ENCODE results near the gene MRPL10. TPM values are rescaled to one million over a fixed set of nuclear protein-coding genes. Genes with fewer than 3 reads are reported as not detected.
A peak's percentile ranks its signal among the peaks of the same experiment; 100 is the strongest.

Gene MRPL10
- total and polyA plus RNA-seq, 2 of the 8 experiments (the other 6 are each of a cell fraction or from before 2014, with no cell fraction given), result 85.3 to 214 TPM

- DNase-seq (ENCODE audit: low read depth in 1 of 2, low spot score in 2 of 2) (no peak), FAIRE-seq (no peak)
- Histone ChIP-seq H3K4me1 (replicated peaks in 1 of 4; ENCODE audit: control insufficient read depth in 3 of 4, insufficient read depth in 4 of 4, low read length in 3 of 4) (peaks cover 4 to 37% (median 19%) of the 10 kb centered on the region in 4 experiments), H3K18ac (ENCODE audit: extremely low read depth, low read length) (no peak overlapping the region), H2BK15ac (ENCODE audit: low read length) (peak overlapping the region; percentile 49; the same call in 1 of the 2 replicates), H3K56ac (replicated peaks; ENCODE audit: insufficient read length, low read depth, low read length) (no peak overlapping the region), H3K9me3 (ENCODE audit: insufficient read depth in 2 of 2, low read depth in 1 of 2, low read length in 1 of 2) (no peaks in the 10 kb centered on the region), H4K8ac (ENCODE audit: extremely low read depth, insufficient read depth, low read length) (peak overlapping the region; percentile 75; the same call in 1 of the 2 replicates), H4K5ac (ENCODE audit: insufficient read length, low read depth, low read length) (no peak overlapping the region), H3K14ac (ENCODE audit: insufficient read length) (no peak overlapping the region), H3K36me3 (ENCODE audit: control insufficient read depth in 2 of 4, insufficient read depth in 4 of 4, low read length in 3 of 4) (no peaks in the 10 kb centered on the region), H3K9ac (replicated peaks in 1 of 4; ENCODE audit: extremely low read depth in 1 of 4, low read depth in 3 of 4, low read length in 3 of 4) (no peak overlapping the region), H3K27me3 (replicated peaks in 1 of 4; ENCODE audit: control insufficient read depth in 3 of 4, extremely low read depth in 1 of 4, insufficient read depth in 3 of 4, low read length in 3 of 4) (peaks cover 55 to 84% (median 75%) of the 10 kb centered on the region in 4 experiments), H2BK20ac (ENCODE audit: low read length) (no peak overlapping the region), H2BK5ac (ENCODE audit: low read depth, low read length) (no peak overlapping the region), H3K79me1 (ENCODE audit: low read depth, low read length) (no peaks in the 10 kb centered on the region), H3K23me2 (ENCODE audit: low read depth, low read length) (peaks cover 23% of the 10 kb centered on the region), H4K91ac (replicated peaks; ENCODE audit: insufficient read length, low read length) (no peak overlapping the region), H2BK120ac (replicated peaks; ENCODE audit: low read depth, low read length) (no peak overlapping the region), H4K20me1 (replicated peaks in 1 of 2; ENCODE audit: control insufficient read depth in 1 of 2, insufficient read depth in 2 of 2, low read length in 2 of 2) (peaks cover 3 to 5% of the 10 kb centered on the region in 2 experiments), H3K27ac (ENCODE audit: low read depth, low read length) (no peak overlapping the region), H3K4me3 (ENCODE audit: extremely low read depth in 1 of 4, insufficient read depth in 2 of 4, low read depth in 3 of 4, low read length in 4 of 4) (peak overlapping the region; percentile 23 to 58 (median 30); a peak in 7 of 8 replicates), H2BK12ac (ENCODE audit: low read depth, low read length) (peak overlapping the region; percentile 4; the same call in 1 of the 2 replicates), H3K4ac (replicated peaks; ENCODE audit: insufficient read length, low read depth, low read length) (no peak overlapping the region), H2AK5ac (ENCODE audit: low read depth, low read length) (no peak overlapping the region), H2AFZ (ENCODE audit: low read length) (no peak overlapping the region), H3K4me2 (ENCODE audit: insufficient read depth in 1 of 2, low read depth in 2 of 2, low read length in 2 of 2) (peak overlapping the region; percentile 73 to 82), H3K79me2 (ENCODE audit: control insufficient read depth in 1 of 2, insufficient read depth in 2 of 2, low read length in 2 of 2) (no peaks in the 10 kb centered on the region), H3K23ac (ENCODE audit: insufficient read length) (no peak overlapping the region)
- POLR2A ChIA-PET (ENCODE audit: partially characterized antibody), result interaction anchor here (0.7 to 12.4 kb wide), 12 partner anchors 12 to 208 kb away, joined by 3 to 134 read pairs (median 4); partner anchors contain the start of gene SP2
- CTCF ChIA-PET (ENCODE audit: partially characterized antibody), result interaction anchor here (0.7 to 33.0 kb wide), 26 partner anchors 4 to 747 kb away, joined by 3 to 1206 read pairs (median 7); partner anchors contain the start of genes CDK5RAP3, LRRC46, MRPL10 and OSBPL7
- 14% methylated on average over 22 of the region's 23 CpGs; no CpG with 5 or more reads in 1 of the 2 experiments for WGBS, 2 experiments (ENCODE audit: extremely low coverage in 1 of 2, insufficient coverage in 1 of 2, insufficient read length in 1 of 2, insufficient replicate concordance in 2 of 2, low coverage in 1 of 2, low lambda C conversion rate in 2 of 2, missing lambda C conversion rate in 1 of 2)
- no peak for TF ChIP-seq SIX5 (IDR thresholded peaks at IDR 0.05; ENCODE audit: low read depth, low read length)
- TF ChIP-seq SP2 (IDR thresholded peaks at IDR 0.05; ENCODE audit: low read length), result no peak
- TF ChIP-seq CBX5 (IDR thresholded peaks at IDR 0.05; ENCODE audit: low read depth, low read length), result no peak
- TF ChIP-seq CREB1 (IDR thresholded peaks at IDR 0.05), result no peak
- no peak for TF ChIP-seq CEBPB (IDR thresholded peaks at IDR 0.05; ENCODE audit: low read depth, low read length)
- TF ChIP-seq BACH1 (IDR thresholded peaks at IDR 0.05; ENCODE audit: low read length), result no peak
- TF ChIP-seq CHD2 (IDR thresholded peaks at IDR 0.05; ENCODE audit: low read length), result no peak
- no peak for TF ChIP-seq SP1 (IDR thresholded peaks at IDR 0.05; ENCODE audit: low read depth, low read length)
- no peak for TF ChIP-seq JUND (IDR thresholded peaks at IDR 0.05; ENCODE audit: low read length)
- TF ChIP-seq ATF3 (IDR thresholded peaks at IDR 0.05; ENCODE audit: insufficient read depth, low read depth, low read length), result no peak
- TF ChIP-seq KDM4A (IDR thresholded peaks at IDR 0.05; ENCODE audit: low read depth, low read length, severe bottlenecking), result no peak
- no peak for TF ChIP-seq BRCA1 (IDR thresholded peaks at IDR 0.05; ENCODE audit: low read depth, low read length)
- no peak for TF ChIP-seq EZH2 (IDR thresholded peaks at IDR 0.05; ENCODE audit: low read depth, low read length, severe bottlenecking)
- TF ChIP-seq SRF (IDR thresholded peaks at IDR 0.05; ENCODE audit: low read depth, low read length), result no peak
- TF ChIP-seq TEAD4 (IDR thresholded peaks at IDR 0.05; ENCODE audit: low read depth, low read length), result no peak
- TF ChIP-seq FOSL1 (IDR thresholded peaks at IDR 0.05; ENCODE audit: insufficient read depth, low read depth, low read length), result no peak
These were observed 16.8 kb upstream of the MRPL10 start for GRCh38 chr17:47848198-47848513.

Measured in H1 (cell line).